ENCODE measurements around the gene SYCP2.

SYCP2 gene

GRCh38 chr20:59940129-59940955, 6.9 kb upstream of the SYCP2 start, which contains the start of the genes FAM217B and PPP1R3D:
Gene FAM217B (plus strand): TSS chr20:59940389. CDS start chr20:59943944, 3,555 bp downstream.
Gene PPP1R3D (minus strand): TSS chr20:59940305. CDS start chr20:59939931, 374 bp downstream.
- DNase-seq, result peak; percentile 89

DNA sequence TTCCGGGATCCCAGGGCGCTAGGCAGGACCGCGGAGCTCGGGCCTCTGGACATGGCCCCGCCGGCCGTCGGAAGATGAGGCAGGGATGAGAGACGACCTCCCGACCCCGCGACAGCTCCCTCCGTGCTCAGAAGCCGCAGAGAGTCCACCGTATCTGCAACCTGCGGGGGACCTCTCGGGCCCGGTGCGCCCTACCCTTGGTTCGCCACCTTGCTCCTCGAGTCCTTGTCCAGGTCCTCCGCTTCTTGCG, 6.4 kb upstream of the SYCP2 start:
- DNase-seq, result no peak

DNA sequence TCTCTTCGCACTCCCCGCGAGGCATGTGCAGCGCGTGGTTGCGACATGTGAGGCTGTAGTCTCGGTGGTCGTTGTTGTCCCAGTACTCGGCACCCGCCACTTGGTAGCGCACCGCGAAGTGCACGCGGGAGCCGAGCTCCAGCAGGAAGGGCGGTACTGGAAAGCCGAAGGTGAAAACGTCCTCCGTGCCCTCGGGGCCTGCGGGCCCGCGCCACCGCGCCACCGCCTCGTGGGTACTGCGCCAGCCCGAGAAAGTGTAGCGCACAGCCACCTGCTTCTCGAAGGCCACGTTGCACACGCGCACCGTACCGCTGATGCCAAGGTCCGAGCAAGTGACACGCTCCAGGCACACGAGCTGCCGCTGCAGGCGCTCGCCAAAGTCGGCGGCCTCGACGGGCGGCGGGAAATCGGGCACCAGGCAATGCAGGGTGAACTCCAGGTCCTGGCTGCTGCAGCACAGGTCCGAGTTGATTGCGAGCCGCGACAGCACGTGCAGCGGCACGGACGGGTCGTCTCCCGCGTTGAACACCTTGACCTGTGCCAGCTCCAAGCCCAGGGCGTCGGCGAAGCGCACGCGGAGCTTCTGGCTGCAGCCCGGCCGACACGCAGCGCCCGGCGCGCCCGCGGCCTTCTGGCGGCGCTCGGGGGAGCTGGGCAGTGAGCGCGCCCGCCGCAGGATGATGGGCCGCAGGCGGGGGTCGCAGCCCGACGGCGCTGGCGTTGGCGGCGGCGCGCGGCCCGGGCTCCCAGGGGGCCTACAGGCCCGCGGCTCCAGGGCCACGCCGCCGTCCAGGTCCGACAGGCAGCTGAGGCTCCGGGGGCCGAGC, 5.8 kb upstream of the SYCP2 start:
- no peak for DNase-seq

DNA sequence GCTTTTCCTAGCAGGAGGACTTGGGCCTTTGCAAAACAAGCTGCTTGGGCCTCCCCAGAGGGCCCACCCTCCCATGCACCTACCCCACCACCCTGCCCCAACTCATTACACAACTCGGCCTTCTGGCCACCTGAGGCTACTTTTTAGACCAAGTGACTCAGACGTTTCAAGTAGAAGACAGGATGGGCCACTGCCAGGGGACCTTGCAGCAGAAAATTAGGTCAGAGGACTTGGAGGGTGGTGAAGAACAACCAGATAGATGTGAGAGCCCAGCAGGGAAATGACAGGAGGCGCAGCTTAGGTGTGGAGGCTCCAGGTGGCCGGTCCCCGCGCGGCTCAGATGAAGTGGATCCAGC, 5.2 kb upstream of the SYCP2 start:
- DNase-seq, result no peak

DNA sequence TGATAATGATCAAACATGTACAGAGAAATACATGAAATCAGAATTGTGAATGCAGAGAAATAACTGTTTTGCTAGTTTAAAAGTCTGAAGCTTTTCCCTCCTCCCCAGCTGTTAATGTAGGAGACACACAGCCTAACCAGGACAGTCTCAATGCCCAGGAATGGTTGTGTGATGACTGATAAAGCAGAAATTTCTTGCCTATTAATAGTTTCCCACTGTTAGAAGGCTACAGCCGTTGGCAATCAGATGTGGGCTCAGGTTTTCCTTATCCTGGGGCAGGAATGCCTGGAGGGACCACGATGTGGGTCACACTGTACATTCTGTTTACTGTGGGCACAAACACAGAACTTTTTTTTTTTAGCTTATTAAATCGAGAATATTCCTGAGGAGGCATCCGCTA, 4.8 kb upstream of the SYCP2 start:
- no peak for DNase-seq

GRCh38 chr20:59937150-59937549, 3.7 kb upstream of the SYCP2 start:
- DNase-seq, result no peak

DNA sequence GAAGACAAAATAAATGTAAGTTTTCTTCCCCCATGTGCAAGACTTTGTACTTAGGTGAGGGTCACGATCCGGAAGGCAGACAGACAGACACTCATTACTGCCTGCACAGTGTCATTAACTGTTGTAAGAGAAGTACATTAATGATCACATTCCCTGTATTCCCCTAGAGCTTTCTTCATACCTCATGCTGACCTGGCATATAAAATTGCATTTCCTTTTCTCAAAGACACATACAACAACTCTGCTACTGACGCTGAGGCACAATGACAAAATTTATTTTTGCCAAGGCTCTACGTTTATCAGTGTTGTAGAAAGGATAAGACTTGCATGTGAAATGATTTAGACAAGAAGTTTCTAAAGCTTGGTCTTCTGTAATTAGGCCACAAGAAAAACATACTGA, 3.0 kb upstream of the SYCP2 start:
- no peak for DNase-seq

DNA sequence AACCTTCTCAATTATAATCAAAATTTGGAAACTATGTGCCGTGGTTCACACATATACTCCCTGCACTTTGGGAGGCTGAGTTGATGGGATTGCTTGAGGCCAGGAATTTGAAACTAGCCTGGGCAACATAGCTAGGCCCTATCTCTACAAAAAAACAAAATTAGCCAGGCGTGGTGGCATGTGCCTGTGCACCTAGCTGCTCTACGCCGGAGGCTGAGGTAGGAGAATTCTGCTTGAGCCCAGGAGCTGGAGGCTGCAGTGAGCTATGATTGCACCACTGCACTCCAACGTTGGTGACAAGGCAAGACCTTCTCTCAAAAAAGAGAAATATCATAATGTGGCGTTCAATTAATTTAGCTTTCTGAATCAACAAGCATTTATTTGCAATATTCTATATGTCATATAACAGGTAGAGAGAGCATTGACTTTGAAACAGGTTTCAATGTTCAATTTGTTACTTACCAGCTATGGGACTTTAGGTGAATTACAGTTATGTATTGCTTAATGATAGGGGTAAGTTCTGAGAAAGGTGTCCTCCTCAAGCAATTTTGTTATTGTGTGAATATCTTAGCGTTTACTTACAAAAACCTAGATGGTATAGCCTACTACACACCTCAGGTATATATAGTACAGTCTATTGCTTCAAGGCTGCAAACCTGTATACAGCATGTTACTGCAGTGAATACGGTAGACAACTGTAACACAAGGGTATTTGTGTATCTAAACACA, 2.2 kb upstream of the SYCP2 start:
- DNase-seq, result no peak

GRCh38 chr20:59933849-59934585, 580 bp upstream of the SYCP2 start:
- DNase-seq, result peak; percentile 26

- no peak for DNase-seq
Observed at GRCh38 chr20:59932616-59933295, 681 bp downstream of the SYCP2 start.

DNA sequence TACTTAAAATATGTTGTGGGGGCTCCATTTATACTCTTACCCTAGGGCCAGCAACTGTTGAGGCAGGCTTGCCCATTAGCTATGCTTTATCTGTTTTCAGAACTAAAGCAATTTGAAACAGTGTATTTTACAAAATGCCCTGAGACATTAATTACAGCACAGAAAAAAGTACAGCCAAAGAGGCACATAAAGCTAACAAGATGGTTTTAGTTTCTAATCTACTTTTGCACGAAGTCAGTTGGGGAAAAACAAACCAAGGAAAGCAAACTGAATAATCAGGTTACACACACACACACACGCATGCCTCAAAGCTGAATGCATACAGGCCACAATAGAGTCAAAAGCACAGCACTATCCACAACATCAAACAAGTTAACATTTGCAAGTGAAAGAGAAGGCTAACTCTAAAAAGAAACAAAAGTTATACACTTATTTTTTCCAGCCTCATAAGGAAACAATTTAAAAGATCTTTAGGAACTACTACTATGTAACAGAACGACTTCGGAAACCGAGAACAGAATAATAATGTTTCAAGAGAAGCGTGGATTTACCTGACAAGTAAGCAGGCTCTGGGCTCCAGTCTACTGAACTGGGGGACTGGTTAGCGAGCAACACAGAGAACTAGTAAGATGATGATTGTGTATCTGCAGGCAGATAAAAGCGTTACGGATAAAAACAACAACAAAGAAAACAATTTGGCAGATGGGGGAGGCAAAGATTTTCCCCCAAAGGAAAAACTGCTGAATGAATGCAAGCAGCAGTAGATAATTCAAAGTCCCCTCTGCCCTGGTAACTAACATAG, 1.7 kb downstream of the SYCP2 start:
- DNase-seq, result no peak

DNA sequence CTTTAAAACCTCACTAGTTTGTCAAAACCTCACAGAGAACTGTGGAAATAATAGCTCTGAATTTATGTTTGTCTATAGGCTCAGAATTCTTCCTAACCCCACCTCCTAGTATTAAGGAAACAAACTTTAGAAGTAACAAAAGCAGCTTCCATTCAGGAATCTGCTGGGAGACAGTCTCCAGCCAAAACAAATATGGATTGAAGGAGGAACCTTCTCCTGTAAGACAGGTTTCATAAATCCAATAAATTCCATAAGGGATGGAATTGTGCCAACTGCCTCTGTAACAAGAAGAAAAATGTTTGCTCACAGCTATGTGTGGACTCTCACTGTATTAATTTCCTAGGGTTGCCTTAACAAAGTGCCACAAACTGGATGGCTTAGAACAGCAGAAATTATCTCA, 7.5 kb downstream of the SYCP2 start:
- DNase-seq, result peak; percentile 30

DNA sequence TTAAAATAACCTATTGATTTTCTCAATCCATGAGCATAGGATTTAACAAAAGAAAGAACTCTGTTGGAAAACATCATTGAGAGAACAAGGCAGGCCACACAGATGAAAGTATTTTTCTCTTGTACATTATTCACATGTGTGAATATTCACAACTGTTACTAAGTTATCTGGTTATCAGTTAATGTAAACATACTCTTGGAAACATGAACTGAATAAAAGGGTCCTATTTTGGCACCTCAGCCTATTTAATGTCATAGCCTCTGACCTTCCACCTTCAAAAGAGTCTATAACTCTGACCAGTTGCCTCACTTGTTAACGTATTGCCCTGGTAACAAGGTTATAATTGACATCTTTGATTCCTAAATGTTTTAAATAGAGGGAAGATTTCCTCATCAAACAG, 8.1 kb downstream of the SYCP2 start:
- no peak for DNase-seq

GRCh38 chr20:59923514-59923913, 9.9 kb downstream of the SYCP2 start:
- DNase-seq, result no peak

- DNase-seq, result no peak
Observed at GRCh38 chr20:59920944-59921343, 12.5 kb downstream of the SYCP2 start.

- no peak for DNase-seq
Observed at GRCh38 chr20:59912609-59913008, 20.8 kb downstream of the SYCP2 start.

GRCh38 chr20:59911041-59911440, 22.4 kb downstream of the SYCP2 start:
- DNase-seq, result no peak

DNA sequence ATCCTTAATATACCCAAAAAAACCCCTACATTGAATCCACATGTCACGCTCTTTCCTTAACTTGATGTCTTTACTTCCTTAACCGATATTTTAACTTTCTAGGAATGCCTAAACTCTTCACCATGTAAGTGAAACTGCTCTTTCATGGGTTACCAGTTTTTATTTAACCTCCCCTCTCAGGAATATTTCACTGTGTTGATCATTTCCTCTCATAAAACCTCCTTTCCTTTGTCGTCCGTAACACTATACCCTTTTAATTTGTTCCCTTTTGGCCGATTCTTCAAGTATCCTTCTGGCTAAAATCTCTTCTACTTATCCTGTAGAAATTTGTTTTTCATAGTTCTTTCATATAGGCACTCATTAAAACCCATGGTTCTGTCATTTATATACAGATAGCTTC, 24.6 kb downstream of the SYCP2 start:
- no peak for DNase-seq

DNA sequence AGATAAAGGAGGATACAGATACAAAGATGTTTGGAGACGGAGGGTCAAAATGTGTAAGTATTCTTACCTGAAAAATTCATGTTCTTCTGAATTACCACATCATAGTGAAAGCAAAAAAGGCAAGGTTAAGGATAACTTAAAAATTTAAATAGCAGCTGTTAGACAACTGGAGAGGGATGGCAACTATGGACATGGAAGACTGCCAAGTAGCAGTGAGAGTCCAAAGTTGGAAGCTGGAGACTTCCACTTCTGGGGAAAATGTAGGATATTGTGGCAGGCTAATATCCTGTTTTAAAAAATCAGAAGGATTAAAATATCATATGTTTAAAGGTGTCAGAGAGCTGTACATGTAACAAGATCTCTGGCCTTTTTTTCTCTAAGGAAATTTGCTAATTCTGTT, 29.8 kb downstream of the SYCP2 start:
- DNase-seq, result no peak

GRCh38 chr20:59902470-59902869, 31.0 kb downstream of the SYCP2 start:
- DNase-seq, result no peak

DNA sequence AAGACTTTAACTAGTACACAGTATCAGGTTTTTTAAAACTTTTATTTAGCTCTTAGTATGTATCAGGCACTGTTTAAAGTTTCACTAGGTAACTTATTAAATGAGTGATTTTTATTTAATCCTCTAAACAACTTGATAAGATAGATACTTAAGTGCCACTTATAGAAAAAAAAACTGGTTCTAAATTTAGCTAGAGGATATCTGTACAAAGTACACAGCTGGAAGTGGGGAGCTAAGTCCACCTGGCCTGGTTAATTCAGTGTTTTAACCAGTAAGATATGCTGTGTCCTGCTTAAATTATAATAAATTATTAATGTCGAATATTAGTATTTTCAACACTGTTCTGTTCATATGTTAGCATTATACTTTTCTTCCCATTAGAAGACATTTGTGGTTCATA, 37.5 kb downstream of the SYCP2 start:
- DNase-seq, result no peak

- no peak for DNase-seq
Observed at GRCh38 chr20:59891581-59891980, 41.9 kb downstream of the SYCP2 start.
